Esophagus muscularis mucosa (tissue), 4 donors: ENCODE measurements around the gene EEF1A1. TPM values are rescaled to one million over a fixed set of nuclear protein-coding genes. Genes with fewer than 3 reads are reported as not detected.
"Not testable (repeated sequence)": the region's sequence is repeated elsewhere in the genome, so short reads cannot be mapped to it uniquely, and the experiment has no call there.

Experiments used
- DNase-seq: peaks from one replicate; pipeline ENCODE4 v3.0.0-alpha.2; 2017; ENCODE audit errors: extremely low spot score
- H3K27ac ChIP-seq, 4 donors: fragments of 200-600 bp; sonication (generic); replicated peaks in 1 of 4; 1 replicate in 3 of 4; 2 replicates in 1 of 4; pipeline ENCODE4 v1.5.1; 2016 to 2019; ENCODE audit warnings: mild to moderate bottlenecking in 1 of 4
- H3K27me3 ChIP-seq, 4 donors: fragments of 200-600 bp; sonication (generic); one replicate each; pipeline versions ENCODE4 v1.5.1 to v1.6.0; 2016 to 2019
- H3K36me3 ChIP-seq, 4 donors: fragments of 200-600 bp; sonication (generic); one replicate each; pipeline ENCODE4 v1.5.1; 2016 to 2019
- H3K4me1 ChIP-seq, 4 donors: fragments of 200-600 bp; sonication (generic); one replicate each; pipeline ENCODE4 v1.5.1; 2016 to 2019
- H3K4me3 ChIP-seq, 4 donors: fragments of 200-600 bp; sonication (generic); 1 replicate in 2 of 4; 2 replicates in 2 of 4; pipeline ENCODE4 v1.5.1; 2016 to 2019; ENCODE audit warnings: mild to moderate bottlenecking in 4 of 4, moderate library complexity in 1 of 4
- H3K9me3 ChIP-seq, 4 donors: fragments of 200-600 bp; sonication (generic); 1 replicate in 3 of 4; 2 replicates in 1 of 4; pipeline ENCODE4 v1.5.1; 2016 to 2019
- EP300 ChIP-seq: sonication (generic); formaldehyde crosslinking; IDR thresholded peaks from one replicate; pipeline ENCODE4 v1.6.1; 2017; ENCODE audit warnings: antibody characterized with exemption
- POLR2A ChIP-seq: fragments of 450-650 bp; IDR thresholded peaks from one replicate; pipeline ENCODE4 v1.6.1; 2017; ENCODE audit warnings: antibody characterized with exemption, moderate library complexity, mild to moderate bottlenecking, low read depth
- POLR2AphosphoS5 ChIP-seq, 2 donors: sonication (generic); formaldehyde crosslinking; IDR thresholded peaks; one replicate each; pipeline ENCODE4 v1.6.1; 2017; ENCODE audit warnings: antibody characterized with exemption in 2 of 2
- WGBS: methylation state at CpG from one replicate; pipeline ENCODE4 v1.1.5; 2018; 5-methylcytosine and 5-hydroxymethylcytosine counted together
- intact Hi-C: fragments of 100-400 bp; cut with DNase I; formaldehyde crosslinking; loops from one replicate; pipeline ENCODE4 v1.15.1; 2023
- total RNA-seq, 4 donors: library from RNA; depleted of rRNA; stranded (reverse); fragments of >200 nt; gene quantifications; one replicate each; pipeline versions ENCODE4 v1.1.0 to v1.2.1, GENCODE V29; 2016
- TF ChIP-seq, protein P1 (sequence below), 3 experiments: fragments of 200-600 bp in 2 of 3; fragments of 450-650 bp in 1 of 3; sonication (generic) in 2 of 3; IDR thresholded peaks; one replicate each; pipeline ENCODE4 v1.5.1; 2017 to 2019; ENCODE audit warnings: antibody characterized with exemption in 3 of 3, mild to moderate bottlenecking in 2 of 3, moderate library complexity in 1 of 3

EEF1A1 gene
- total RNA-seq, 4 donors from 2014 or later: 6,828 to 12,822 (median 11,636) TPM

DNA sequence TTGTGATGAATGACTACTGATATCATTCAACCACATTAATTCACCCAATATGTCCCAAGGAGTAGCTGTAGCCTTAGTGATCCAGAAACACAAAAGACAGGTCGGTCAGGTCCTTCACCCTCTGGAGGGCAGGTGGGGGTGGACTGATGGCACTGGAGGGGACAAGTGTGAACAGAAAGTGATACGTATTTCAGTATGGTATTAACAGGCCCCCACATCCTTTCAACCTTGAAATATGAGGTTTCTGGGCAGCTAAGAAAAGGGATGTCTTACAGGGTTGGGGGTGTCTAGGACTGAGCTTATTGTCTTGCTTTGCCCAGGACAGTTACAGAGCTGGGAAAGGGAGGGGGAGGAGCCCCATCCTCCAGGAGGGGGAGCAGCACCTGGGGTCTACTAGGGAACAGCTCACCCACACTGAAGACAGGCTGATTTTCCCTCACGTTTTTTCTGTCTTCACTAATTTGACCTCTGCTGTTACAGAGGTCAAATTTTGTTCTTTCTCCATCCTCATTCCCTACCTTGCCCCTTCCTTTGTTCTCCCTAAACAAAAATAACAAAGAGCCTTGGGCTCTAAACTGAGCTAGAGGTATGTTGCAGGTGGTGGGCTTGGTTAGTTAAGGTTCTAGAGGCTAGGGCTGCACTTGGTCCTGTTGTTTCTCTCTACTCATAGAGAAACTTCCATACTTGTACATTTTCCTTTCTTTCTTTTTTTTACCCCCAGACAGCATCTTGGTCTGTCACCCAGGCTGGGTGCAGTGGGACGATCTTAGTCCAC, 38.0 kb upstream of the EEF1A1 start:
- intact Hi-C loops: no loop called here
- 88% methylated on average over 4 of the region's 4 CpGs for WGBS
- Histone ChIP-seq H3K4me3 (no peak overlapping the region), H3K9me3 (no peaks in the 10 kb centered on the region), H3K36me3 (no peaks in the 10 kb centered on the region), H3K27me3 (no peaks in the 10 kb centered on the region), H3K27ac (no peak overlapping the region), H3K4me1 (no peaks in the 10 kb centered on the region)
- no peak for DNase-seq
- TF ChIP-seq, protein P1, sequence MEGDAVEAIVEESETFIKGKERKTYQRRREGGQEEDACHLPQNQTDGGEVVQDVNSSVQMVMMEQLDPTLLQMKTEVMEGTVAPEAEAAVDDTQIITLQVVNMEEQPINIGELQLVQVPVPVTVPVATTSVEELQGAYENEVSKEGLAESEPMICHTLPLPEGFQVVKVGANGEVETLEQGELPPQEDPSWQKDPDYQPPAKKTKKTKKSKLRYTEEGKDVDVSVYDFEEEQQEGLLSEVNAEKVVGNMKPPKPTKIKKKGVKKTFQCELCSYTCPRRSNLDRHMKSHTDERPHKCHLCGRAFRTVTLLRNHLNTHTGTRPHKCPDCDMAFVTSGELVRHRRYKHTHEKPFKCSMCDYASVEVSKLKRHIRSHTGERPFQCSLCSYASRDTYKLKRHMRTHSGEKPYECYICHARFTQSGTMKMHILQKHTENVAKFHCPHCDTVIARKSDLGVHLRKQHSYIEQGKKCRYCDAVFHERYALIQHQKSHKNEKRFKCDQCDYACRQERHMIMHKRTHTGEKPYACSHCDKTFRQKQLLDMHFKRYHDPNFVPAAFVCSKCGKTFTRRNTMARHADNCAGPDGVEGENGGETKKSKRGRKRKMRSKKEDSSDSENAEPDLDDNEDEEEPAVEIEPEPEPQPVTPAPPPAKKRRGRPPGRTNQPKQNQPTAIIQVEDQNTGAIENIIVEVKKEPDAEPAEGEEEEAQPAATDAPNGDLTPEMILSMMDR (IDR thresholded peaks at IDR 0.05): no peak
- TF ChIP-seq EP300: no peak
- no peak for TF ChIP-seq POLR2AphosphoS5 (IDR thresholded peaks at IDR 0.05)
- TF ChIP-seq POLR2A: no peak

- 57% methylated on average over 1 of the region's 1 CpG for WGBS
- Histone ChIP-seq H3K27ac (no peak overlapping the region), H3K4me3 (no peak overlapping the region), H3K4me1 (no peaks in the 10 kb centered on the region), H3K27me3 (no peaks in the 10 kb centered on the region), H3K36me3 (no peaks in the 10 kb centered on the region), H3K9me3 (no peaks in the 10 kb centered on the region)
- TF ChIP-seq, protein P1 (IDR thresholded peaks at IDR 0.05): no peak
- TF ChIP-seq EP300: no peak
- TF ChIP-seq POLR2A: no peak
- no peak for TF ChIP-seq POLR2AphosphoS5 (IDR thresholded peaks at IDR 0.05)
- intact Hi-C loops: no loop called here
- no peak for DNase-seq
Observed at GRCh38 chr6:73556836-73557235, 36.0 kb upstream of the EEF1A1 start.

GRCh38 chr6:73555380-73555949, 34.6 kb upstream of the EEF1A1 start:
- H3K27ac ChIP-seq, intact Hi-C loops, H3K9me3 ChIP-seq, H3K4me3 ChIP-seq, H3K4me1 ChIP-seq, DNase-seq, H3K36me3 ChIP-seq, H3K27me3 ChIP-seq: not testable (repeated sequence)
- WGBS: 94% methylated on average over 11 of the region's 11 CpGs

DNA sequence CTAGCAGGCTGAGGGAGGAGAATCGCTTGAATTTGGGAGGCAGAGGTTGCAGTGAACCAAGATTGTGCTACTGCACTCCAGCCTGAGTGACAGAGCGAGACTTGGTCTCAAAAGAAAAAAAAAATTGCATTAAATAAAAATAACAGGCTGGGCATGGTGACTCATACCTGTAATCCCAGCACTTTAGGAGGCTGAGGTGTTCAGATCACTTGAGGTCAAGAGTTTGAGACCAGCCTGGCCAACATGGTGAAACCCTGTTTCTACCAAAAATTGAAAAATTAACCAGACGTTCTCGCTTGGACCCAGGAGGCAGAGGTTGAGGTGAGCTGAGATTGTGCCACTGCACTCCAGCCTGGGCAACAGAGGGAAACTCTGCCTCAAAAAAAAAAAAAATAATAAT, 30.3 kb upstream of the EEF1A1 start:
- WGBS: 98% methylated on average over 4 of the region's 4 CpGs
- not testable (repeated sequence) for H3K4me1 ChIP-seq

GRCh38 chr6:73548458-73549446, 27.9 kb upstream of the EEF1A1 start:
- peaks cover 0 to 7% (median 6%) of the 10 kb centered on the region in 4 donors for H3K4me1 ChIP-seq
- no peaks in the 10 kb centered on the region for H3K9me3 ChIP-seq
- no peak for DNase-seq
- intact Hi-C loops: no loop called here
- TF ChIP-seq, protein P1 (IDR thresholded peaks at IDR 0.05): no peak
- H3K27me3 ChIP-seq: no peaks in the 10 kb centered on the region
- WGBS: 94% methylated on average over 12 of the region's 12 CpGs
- no peaks in the 10 kb centered on the region for H3K36me3 ChIP-seq
- no peak overlapping the region for H3K27ac ChIP-seq
- no peak overlapping the region for H3K4me3 ChIP-seq

More for the DNA sequence above, 30.3 kb upstream of the EEF1A1 start:
- H3K27ac ChIP-seq, DNase-seq, H3K27me3 ChIP-seq, H3K4me3 ChIP-seq, H3K9me3 ChIP-seq, intact Hi-C loops, H3K36me3 ChIP-seq: not testable (repeated sequence)
